HepG2 (cell line): ENCODE data around the gene PDRG1.
"Not testable (repeated sequence)": the region's sequence is repeated elsewhere in the genome, so short reads cannot be mapped to it uniquely, and the experiment has no call there.

Source experiments
- SATB2 ChIP-seq: sonication (generic); formaldehyde crosslinking; IDR thresholded peaks from 2 replicates; pipeline ENCODE4 v1.5.0; 2020; ENCODE audit warnings: missing genetic modification reagents
- YY1 ChIP-seq: IDR thresholded peaks from 2 replicates; pipeline ENCODE4 v1.6.1; 2011; ENCODE audit warnings: low read length, low read depth, moderate library complexity, mild to moderate bottlenecking; ENCODE audit not compliant: insufficient read depth, insufficient replicate concordance
- TF ChIP-seq, protein P1 (sequence below): sonication (generic); formaldehyde crosslinking; IDR thresholded peaks from 2 replicates; pipeline ENCODE4 v1.4.0; 2020; ENCODE audit warnings: missing genetic modification reagents, borderline replicate concordance

DNA sequence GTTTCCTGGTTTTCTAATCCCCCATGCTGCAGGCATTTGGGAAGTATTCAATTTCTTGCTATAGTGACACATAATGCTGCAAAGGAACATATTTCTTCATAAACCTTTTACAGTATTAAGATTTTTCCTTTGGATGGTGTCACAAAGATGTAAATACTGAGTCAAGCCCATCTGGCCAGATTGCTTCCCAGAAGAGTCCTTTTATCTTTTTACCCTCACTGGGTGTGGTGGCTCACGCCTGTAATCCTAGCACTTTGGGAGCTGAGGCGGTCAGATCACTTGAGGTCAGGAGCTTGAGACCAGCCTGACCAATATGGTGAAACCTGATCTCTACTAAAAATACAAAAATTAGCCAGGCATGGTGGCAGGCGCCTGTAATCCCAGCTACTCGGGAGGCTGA is 22.2 kb downstream of the PDRG1 start:
- TF ChIP-seq SATB2, YY1: not testable (repeated sequence)
- TF ChIP-seq, protein P1, sequence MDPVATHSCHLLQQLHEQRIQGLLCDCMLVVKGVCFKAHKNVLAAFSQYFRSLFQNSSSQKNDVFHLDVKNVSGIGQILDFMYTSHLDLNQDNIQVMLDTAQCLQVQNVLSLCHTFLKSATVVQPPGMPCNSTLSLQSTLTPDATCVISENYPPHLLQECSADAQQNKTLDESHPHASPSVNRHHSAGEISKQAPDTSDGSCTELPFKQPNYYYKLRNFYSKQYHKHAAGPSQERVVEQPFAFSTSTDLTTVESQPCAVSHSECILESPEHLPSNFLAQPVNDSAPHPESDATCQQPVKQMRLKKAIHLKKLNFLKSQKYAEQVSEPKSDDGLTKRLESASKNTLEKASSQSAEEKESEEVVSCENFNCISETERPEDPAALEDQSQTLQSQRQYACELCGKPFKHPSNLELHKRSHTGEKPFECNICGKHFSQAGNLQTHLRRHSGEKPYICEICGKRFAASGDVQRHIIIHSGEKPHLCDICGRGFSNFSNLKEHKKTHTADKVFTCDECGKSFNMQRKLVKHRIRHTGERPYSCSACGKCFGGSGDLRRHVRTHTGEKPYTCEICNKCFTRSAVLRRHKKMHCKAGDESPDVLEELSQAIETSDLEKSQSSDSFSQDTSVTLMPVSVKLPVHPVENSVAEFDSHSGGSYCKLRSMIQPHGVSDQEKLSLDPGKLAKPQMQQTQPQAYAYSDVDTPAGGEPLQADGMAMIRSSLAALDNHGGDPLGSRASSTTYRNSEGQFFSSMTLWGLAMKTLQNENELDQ = not testable (repeated sequence)
